Measurements from ENCODE around the gene DISP1.
"Not testable (repeated sequence)": the region's sequence is repeated elsewhere in the genome, so short reads cannot be mapped to it uniquely, and the experiment has no call there.

The DISP1 gene

GRCh38 chr1:222843469-222844410 is 28.9 kb downstream of the DISP1 start:
- TF ChIP-seq CTCF (IDR thresholded peaks at IDR 0.05; ENCODE audit: insufficient read depth, low read length, poor library complexity, severe bottlenecking) = no peak
- Histone ChIP-seq H3K36me3 (ENCODE audit: control insufficient read depth, insufficient read depth, low read length) (no peaks in the 10 kb centered on the region), H3K4me3 (replicated peaks; ENCODE audit: low read depth, low read length) (no peak overlapping the region), H3K27me3 (replicated peaks; ENCODE audit: control insufficient read depth, insufficient read depth, low read length) (no peaks in the 10 kb centered on the region)
- DNase-seq (ENCODE audit: extremely low read depth, insufficient read length) = no peak

- DNase-seq (ENCODE audit: extremely low read depth, insufficient read length) = no peak
- H3K36me3 ChIP-seq (ENCODE audit: control insufficient read depth, insufficient read depth, low read length) = no peaks in the 10 kb centered on the region
- H3K27me3 ChIP-seq (replicated peaks; ENCODE audit: control insufficient read depth, insufficient read depth, low read length) = no peaks in the 10 kb centered on the region
- no peak for TF ChIP-seq CTCF (IDR thresholded peaks at IDR 0.05; ENCODE audit: insufficient read depth, low read length, poor library complexity, severe bottlenecking)
- H3K4me3 ChIP-seq (replicated peaks; ENCODE audit: low read depth, low read length) = no peak overlapping the region
Measured at GRCh38 chr1:222844411-222844779, 29.6 kb downstream of the DISP1 start.

GRCh38 chr1:222845763-222846162 is 30.9 kb downstream of the DISP1 start:
- H3K4me3 ChIP-seq (replicated peaks; ENCODE audit: low read depth, low read length) = no peak overlapping the region
- DNase-seq (ENCODE audit: extremely low read depth, insufficient read length) = no peak
- no peaks in the 10 kb centered on the region for H3K27me3 ChIP-seq (replicated peaks; ENCODE audit: control insufficient read depth, insufficient read depth, low read length)
- no peaks in the 10 kb centered on the region for H3K36me3 ChIP-seq (ENCODE audit: control insufficient read depth, insufficient read depth, low read length)
- TF ChIP-seq CTCF (IDR thresholded peaks at IDR 0.05; ENCODE audit: insufficient read depth, low read length, poor library complexity, severe bottlenecking) = no peak

GRCh38 chr1:222850550-222850949 is 35.7 kb downstream of the DISP1 start:
- H3K27me3 ChIP-seq (replicated peaks; ENCODE audit: control insufficient read depth, insufficient read depth, low read length); H3K36me3 ChIP-seq (ENCODE audit: control insufficient read depth, insufficient read depth, low read length); DNase-seq (ENCODE audit: extremely low read depth, insufficient read length); H3K4me3 ChIP-seq (replicated peaks; ENCODE audit: low read depth, low read length): not testable (repeated sequence)

GRCh38 chr1:222852326-222852725 is 37.5 kb downstream of the DISP1 start:
- Histone ChIP-seq H3K36me3 (ENCODE audit: control insufficient read depth, insufficient read depth, low read length) (no peaks in the 10 kb centered on the region), H3K27me3 (replicated peaks; ENCODE audit: control insufficient read depth, insufficient read depth, low read length) (no peaks in the 10 kb centered on the region), H3K4me3 (replicated peaks; ENCODE audit: low read depth, low read length) (no peak overlapping the region)
- DNase-seq (ENCODE audit: extremely low read depth, insufficient read length) = no peak
- no peak for TF ChIP-seq CTCF (IDR thresholded peaks at IDR 0.05; ENCODE audit: insufficient read depth, low read length, poor library complexity, severe bottlenecking)

- no peak for TF ChIP-seq CTCF (IDR thresholded peaks at IDR 0.05; ENCODE audit: insufficient read depth, low read length, poor library complexity, severe bottlenecking)
- Histone ChIP-seq H3K36me3 (ENCODE audit: control insufficient read depth, insufficient read depth, low read length) (no peaks in the 10 kb centered on the region), H3K4me3 (replicated peaks; ENCODE audit: low read depth, low read length) (no peak overlapping the region), H3K27me3 (replicated peaks; ENCODE audit: control insufficient read depth, insufficient read depth, low read length) (no peaks in the 10 kb centered on the region)
- no peak for DNase-seq (ENCODE audit: extremely low read depth, insufficient read length)
Measured at GRCh38 chr1:222861062-222861461, 46.2 kb downstream of the DISP1 start.

Data from GM06990 (cell line).